HEK293T (cell line): Measurements from ENCODE around the gene GIPC2.
A peak's percentile ranks its signal among the peaks of the same experiment; 100 is the strongest.

Experiments
- CTCF ChIA-PET: fragments of 350-600 bp; formaldehyde crosslinking; extraction: SDS; loops from one replicate; lab custom pipeline; 2021; ENCODE audit warnings: antibody characterized with exemption, inconsistent platforms; lab: Yijun Ruan, JAX
- POLR2A ChIA-PET: fragments of 350-600 bp; formaldehyde crosslinking; extraction: SDS; loops from one replicate; lab custom pipeline; 2020; ENCODE audit warnings: antibody characterized with exemption, inconsistent platforms; lab: Yijun Ruan, JAX
- DNase-seq: peaks from one replicate; pipeline ENCODE4 v3.0.0; 2012; ENCODE audit warnings: mixed read lengths; ENCODE audit errors: extremely low spot score
- ARNT ChIP-seq: fragments of 450-650 bp; IDR thresholded peaks from 2 replicates; pipeline ENCODE4 v1.6.1; 2017; ENCODE audit warnings: mild to moderate bottlenecking
- BHLHE40 ChIP-seq: fragments of 450-650 bp; IDR thresholded peaks from 2 replicates; pipeline ENCODE4 v1.6.1; 2016; ENCODE audit warnings: mild to moderate bottlenecking, moderate library complexity, borderline replicate concordance
- CTBP1 ChIP-seq: fragments of 450-650 bp; IDR thresholded peaks from 2 replicates; pipeline ENCODE4 v1.6.1; 2016; ENCODE audit warnings: borderline replicate concordance
- ELF4 ChIP-seq: fragments of 450-650 bp; IDR thresholded peaks from 2 replicates; pipeline ENCODE4 v1.6.1; 2017; ENCODE audit warnings: antibody characterized with exemption
- FOXA1 ChIP-seq: fragments of 450-650 bp; IDR thresholded peaks from 2 replicates; pipeline ENCODE4 v1.6.1; 2016; ENCODE audit warnings: mild to moderate bottlenecking
- FOXK2 ChIP-seq: fragments of 450-650 bp; IDR thresholded peaks from 2 replicates; pipeline ENCODE4 v1.6.1; 2016; ENCODE audit warnings: mild to moderate bottlenecking
- FOXM1 ChIP-seq: fragments of 450-650 bp; IDR thresholded peaks from 2 replicates; pipeline ENCODE4 v1.6.1; 2017; ENCODE audit warnings: mild to moderate bottlenecking, borderline replicate concordance
- HDGF ChIP-seq: fragments of 450-650 bp; IDR thresholded peaks from 2 replicates; pipeline ENCODE4 v1.6.1; 2017; ENCODE audit warnings: antibody characterized with exemption, borderline replicate concordance
- L3MBTL2 ChIP-seq: fragments of 450-650 bp; conservative IDR thresholded peaks from 2 replicates; pipeline ENCODE4 v1.6.1; 2016; ENCODE audit warnings: mild to moderate bottlenecking
- LEF1 ChIP-seq: fragments of 450-650 bp; IDR thresholded peaks from 2 replicates; pipeline ENCODE4 v1.6.1; 2017; ENCODE audit warnings: mild to moderate bottlenecking, borderline replicate concordance
- NFRKB ChIP-seq: fragments of 450-650 bp; IDR thresholded peaks from 2 replicates; pipeline ENCODE4 v1.6.1; 2016; ENCODE audit warnings: mild to moderate bottlenecking, moderate library complexity
- SP1 ChIP-seq: fragments of 450-650 bp; IDR thresholded peaks from 2 replicates; pipeline ENCODE4 v1.6.1; 2017
- SUZ12 ChIP-seq: fragments of 450-650 bp; IDR thresholded peaks from 2 replicates; pipeline ENCODE4 v1.6.1; 2016; ENCODE audit warnings: mild to moderate bottlenecking
- TARDBP ChIP-seq: fragments of 450-650 bp; IDR thresholded peaks from 2 replicates; pipeline ENCODE4 v1.6.1; 2016
- ZNF384 ChIP-seq: fragments of 450-650 bp; IDR thresholded peaks from 2 replicates; pipeline ENCODE4 v1.6.1; 2016
- TF ChIP-seq, protein P1 (sequence below): fragments of 450-650 bp; IDR thresholded peaks from 2 replicates; pipeline ENCODE4 v1.6.1; 2016

The GIPC2 gene

DNA sequence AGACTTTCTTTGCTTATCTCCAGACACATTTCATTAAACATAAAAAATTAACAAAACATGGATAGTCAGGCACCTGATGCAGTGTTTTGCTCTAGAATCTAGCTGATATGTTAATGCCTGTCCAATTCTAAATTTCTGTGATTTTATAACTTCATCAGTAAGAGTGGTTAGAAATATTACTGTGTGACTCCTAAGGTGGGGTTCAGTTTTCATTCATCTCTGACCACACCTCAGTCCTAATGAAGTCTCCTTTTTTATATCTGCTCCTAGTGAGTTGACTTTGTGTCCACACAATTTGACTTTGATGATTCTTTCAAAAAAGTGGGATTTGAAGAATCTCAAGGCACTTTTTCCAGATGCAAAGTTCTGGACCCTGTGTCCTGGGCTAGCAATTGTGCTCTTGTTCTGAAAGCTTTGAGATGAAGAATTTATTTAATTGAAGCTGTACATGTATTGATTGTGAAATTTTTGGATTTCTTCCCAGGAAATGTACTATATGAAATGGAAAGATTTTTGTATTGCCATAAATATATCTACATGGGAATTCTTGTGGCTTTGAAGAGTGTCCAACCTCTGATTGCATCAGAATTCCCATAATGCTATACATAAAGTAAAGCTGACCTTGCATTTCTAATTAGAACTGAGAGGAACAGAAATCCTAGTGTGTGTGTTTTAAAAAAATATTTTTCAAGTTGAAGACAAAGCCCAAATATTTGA lies 111.2 kb downstream of the GIPC2 start:
- no peak for DNase-seq
- no peak for TF ChIP-seq FOXK2
- no peak for TF ChIP-seq FOXM1
- no peak for TF ChIP-seq SUZ12
- TF ChIP-seq CTBP1: no peak
- no peak for TF ChIP-seq NFRKB
- TF ChIP-seq SP1: no peak
- TF ChIP-seq ARNT: no peak
- no peak for TF ChIP-seq BHLHE40
- no peak for TF ChIP-seq L3MBTL2
- no peak for TF ChIP-seq LEF1
- no peak for TF ChIP-seq TARDBP
- no peak for TF ChIP-seq ELF4
- no peak for TF ChIP-seq ZNF384
- TF ChIP-seq, protein P1, sequence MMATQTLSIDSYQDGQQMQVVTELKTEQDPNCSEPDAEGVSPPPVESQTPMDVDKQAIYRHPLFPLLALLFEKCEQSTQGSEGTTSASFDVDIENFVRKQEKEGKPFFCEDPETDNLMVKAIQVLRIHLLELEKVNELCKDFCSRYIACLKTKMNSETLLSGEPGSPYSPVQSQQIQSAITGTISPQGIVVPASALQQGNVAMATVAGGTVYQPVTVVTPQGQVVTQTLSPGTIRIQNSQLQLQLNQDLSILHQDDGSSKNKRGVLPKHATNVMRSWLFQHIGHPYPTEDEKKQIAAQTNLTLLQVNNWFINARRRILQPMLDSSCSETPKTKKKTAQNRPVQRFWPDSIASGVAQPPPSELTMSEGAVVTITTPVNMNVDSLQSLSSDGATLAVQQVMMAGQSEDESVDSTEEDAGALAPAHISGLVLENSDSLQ: no peak
- TF ChIP-seq HDGF: no peak
- TF ChIP-seq FOXA1: no peak
- POLR2A ChIA-PET: no interaction called here
- CTCF ChIA-PET: no interaction called here

DNA sequence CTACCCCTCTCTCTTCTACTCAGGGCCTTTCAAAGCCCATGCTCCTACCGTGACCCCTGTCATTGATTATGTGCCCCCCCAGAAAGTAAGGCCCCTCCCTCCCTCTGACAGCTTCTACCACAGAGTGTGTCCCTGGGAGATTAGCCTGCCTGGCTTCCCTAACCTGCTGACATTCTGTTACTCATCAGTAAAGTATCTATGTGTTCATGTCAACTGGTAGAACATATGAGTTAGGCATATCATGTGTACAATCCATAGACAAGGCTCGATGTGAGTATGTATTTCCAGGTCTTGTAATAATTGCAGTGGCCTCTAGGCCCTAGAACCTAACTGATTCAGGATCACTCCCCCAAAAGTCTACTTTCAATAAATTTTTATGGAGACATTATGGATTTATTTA lies 120.0 kb downstream of the GIPC2 start:
- ChIA-PET CTCF (no interaction called here), POLR2A (no interaction called here)
- DNase-seq: no peak
- TF ChIP-seq, protein P1: no peak
- no peak for TF ChIP-seq HDGF
- no peak for TF ChIP-seq SP1

DNA sequence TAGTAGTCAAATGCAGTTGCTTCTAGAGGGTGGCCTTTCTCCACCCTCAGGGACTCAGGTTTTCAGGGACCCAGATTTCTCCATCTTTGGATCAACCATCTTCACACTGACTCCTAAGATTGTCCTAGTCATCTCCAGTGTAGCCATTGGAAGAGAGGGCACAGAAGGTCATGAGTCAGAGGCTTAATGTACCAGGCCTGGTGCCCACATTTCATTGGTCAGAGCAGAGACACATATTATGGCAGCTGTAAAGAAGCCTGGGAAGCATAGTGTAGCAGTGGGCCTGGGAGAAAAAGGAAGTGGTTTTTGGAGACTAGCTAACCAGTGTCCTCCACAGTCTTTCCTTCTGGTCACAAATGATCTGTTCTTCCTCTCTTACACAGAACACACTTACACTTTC lies 122.5 kb downstream of the GIPC2 start:
- ChIA-PET POLR2A (no interaction called here), CTCF (no interaction called here)
- DNase-seq: no peak
- no peak for TF ChIP-seq NFRKB
- TF ChIP-seq LEF1: no peak
- no peak for TF ChIP-seq BHLHE40
- TF ChIP-seq FOXM1: no peak
- no peak for TF ChIP-seq FOXK2
- TF ChIP-seq HDGF: no peak
- TF ChIP-seq FOXA1: no peak
- TF ChIP-seq ZNF384: no peak
- TF ChIP-seq, protein P1: no peak
- no peak for TF ChIP-seq ARNT
- no peak for TF ChIP-seq L3MBTL2
- TF ChIP-seq SUZ12: no peak
- TF ChIP-seq CTBP1: no peak
- no peak for TF ChIP-seq ELF4
- TF ChIP-seq TARDBP: no peak

DNA sequence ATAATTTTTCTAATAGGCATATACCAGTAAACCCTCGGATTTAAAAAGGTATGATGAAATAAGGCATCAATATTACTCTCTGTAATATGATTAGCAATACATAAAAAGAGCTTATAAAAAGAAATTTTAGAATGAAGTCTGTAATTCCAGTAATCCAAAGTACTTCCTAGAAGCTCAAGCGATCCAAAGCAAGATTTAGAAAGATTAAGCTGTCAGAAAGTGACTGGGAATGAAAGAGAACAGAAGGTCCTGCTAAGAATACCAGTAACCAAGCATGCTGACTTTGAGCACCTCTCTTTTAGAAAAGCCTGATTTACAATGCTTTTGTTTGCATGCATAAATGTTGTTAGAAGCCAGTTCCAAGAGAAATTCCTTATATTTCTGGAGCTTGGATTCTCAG lies 125.1 kb downstream of the GIPC2 start:
- ChIA-PET CTCF (no interaction called here), POLR2A (no interaction called here)
- TF ChIP-seq ARNT (no peak), L3MBTL2 (no peak), FOXA1 (no peak), SUZ12 (no peak), SP1 (no peak), NFRKB (no peak), HDGF (no peak), BHLHE40 (no peak), ZNF384 (no peak), ELF4 (no peak), FOXK2 (no peak), FOXM1 (no peak), CTBP1 (no peak), TARDBP (no peak), LEF1 (no peak)
- TF ChIP-seq, protein P1: no peak
- DNase-seq: no peak

DNA sequence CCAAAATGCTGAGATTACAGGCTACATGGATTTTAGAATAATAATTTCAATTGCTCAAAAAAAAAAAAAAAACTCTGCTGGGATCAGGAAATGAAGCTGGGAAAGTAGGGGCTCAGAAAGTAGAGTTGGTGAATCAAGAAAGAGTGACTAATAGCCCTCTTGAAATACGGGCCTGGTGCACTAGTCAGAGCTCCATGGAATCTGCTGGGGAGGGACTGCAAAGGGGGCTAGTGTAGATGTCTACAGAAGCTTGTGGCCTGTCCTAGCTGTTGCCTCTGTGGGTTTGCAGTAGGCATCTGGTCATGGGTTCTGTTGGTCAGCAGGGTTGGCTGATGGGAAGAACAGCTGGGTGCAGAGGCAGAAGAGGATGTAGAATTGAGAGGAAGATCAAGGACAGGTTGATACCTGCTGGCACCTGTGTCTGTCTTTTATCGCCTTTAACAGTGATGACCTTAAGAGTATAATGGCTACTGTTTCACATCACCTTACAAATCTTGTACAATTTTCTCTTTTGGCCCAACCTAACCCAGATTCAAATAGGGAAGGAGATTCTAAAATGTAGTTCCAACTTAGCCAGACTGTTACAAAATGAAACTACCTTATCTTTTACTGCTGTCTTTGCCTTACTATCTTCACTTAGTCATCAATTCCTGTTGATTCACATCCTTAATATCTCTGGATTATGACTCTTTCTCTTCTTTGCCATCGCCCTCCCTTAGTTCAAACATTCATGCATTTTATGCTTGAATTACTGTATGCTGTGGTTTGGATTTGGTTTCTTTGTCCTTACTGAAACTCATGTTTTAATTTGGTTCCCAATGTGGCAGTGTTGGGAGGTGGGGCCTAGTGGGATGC lies 126.2 kb downstream of the GIPC2 start:
- POLR2A ChIA-PET: no interaction called here
- TF ChIP-seq HDGF (no peak), TARDBP (no peak), LEF1 (no peak), BHLHE40 (no peak), FOXA1 (no peak), L3MBTL2 (no peak)
- CTCF ChIA-PET: no interaction called here
- DNase-seq: no peak

DNA sequence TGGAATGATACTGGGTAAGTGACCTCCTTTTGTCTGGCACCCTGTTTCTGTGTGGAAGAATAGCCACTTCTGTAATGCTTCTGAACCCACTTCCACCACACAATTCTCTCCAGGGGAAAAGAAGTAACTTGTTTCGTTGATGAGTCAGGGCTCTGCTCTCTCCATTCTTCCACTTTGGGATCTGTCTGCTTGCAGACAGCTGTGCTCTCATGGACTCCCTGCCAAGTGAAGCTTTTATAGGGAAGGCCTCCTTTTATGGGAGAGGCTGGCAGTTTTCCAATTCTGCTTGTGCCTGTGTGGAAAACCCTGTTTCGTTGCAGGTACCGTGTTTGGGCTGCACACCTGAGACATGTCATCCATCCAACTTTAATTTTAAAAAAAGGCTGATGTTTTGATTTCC lies 130.7 kb downstream of the GIPC2 start:
- TF ChIP-seq L3MBTL2 (no peak), CTBP1 (no peak), LEF1 (no peak), ELF4 (no peak), FOXK2 (no peak), HDGF (no peak), SP1 (no peak), FOXA1 (no peak), SUZ12 (no peak), ARNT (no peak), BHLHE40 (no peak), FOXM1 (no peak), TARDBP (no peak), ZNF384 (no peak)
- ChIA-PET POLR2A (no interaction called here), CTCF (no interaction called here)
- peak; percentile 46 for DNase-seq
